ENCODE data around the gene HMGN2.

HMGN2 gene

DNA sequence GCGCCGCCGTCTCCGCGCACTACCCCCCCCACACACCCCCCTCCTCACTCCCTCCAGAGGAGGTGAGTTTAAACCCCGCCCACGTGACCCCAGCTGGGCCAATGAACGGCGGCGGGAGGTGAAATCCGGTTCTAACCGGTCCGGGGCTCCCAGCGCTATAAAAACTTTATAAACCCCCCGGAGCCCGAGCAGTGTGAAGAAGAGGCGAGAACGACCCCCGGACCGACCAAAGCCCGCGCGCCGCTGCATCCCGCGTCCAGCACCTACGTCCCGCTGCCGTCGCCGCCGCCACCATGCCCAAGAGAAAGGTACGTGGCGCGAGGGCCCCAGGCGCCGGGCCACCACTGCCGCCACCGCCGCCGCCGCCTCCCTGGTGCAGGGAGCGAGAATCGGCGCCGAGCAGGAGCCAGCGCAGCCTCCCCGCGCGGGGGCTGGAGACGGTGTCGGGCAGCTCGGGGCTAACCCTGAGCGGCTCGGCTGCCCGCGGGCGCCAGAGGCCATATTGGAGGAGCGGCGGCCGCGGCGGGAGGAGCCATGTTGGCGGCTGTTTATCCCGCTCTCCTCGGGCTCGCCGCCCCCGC, at the start of gene HMGN2:
Gene HMGN2 (plus strand): TSS at position 121 of the 581 bp plus-strand sequence. CDS start 173 bp downstream, at position 294.
- peak; percentile 82 for DNase-seq (ENCODE audit: low read depth)

- no peak for DNase-seq (ENCODE audit: low read depth)
Measured at GRCh38 chr1:26429721-26430120, 42.5 kb upstream of the HMGN2 start.

DNA sequence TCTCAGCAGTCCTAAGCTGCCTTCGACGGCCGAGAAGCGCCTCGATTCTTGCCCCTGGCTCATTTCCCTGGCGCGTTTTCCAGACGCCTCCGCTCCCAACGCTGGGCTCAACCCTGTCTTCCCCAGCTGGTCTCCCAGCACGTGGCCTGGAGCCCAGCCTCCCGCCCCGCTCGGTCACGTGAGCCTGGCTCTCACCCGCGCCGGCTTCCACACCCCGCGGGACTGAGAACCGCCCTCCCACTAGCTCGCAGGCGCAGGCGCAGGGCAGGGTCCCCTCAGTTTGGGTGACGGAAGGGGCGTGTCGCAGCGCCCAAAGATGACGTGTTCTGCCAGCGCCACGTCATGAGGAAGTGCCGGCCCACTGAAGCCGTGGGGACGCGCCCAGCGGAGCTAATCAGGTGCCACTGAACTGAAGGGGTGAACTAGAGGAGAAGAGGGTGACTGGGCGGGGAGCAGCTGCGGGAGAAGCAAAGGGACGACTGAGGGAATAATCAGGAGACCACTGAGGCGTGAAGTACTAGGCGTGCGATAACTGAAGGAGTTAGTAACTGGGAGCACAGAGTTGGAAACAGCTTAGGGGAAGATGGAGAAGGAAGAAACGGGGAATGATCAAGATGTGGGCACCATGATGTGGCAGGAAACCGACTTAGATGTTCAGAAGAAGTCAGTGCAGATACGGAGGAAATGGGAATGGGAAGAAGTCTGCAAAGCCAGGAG, 40.1 kb upstream of the HMGN2 start, which contains the start of gene DHDDS:
Gene DHDDS (plus strand): TSS at position 343 of the 717 bp plus-strand sequence. CDS start 625 bp downstream, outside the sequence.
- DNase-seq (ENCODE audit: low read depth), result peak; percentile 96

GRCh38 chr1:26432793-26433192, 39.4 kb upstream of the HMGN2 start:
- no peak for DNase-seq (ENCODE audit: low read depth)

- DNase-seq (ENCODE audit: low read depth), result no peak
Measured at GRCh38 chr1:26434161-26434752, 38.0 kb upstream of the HMGN2 start.

DNA sequence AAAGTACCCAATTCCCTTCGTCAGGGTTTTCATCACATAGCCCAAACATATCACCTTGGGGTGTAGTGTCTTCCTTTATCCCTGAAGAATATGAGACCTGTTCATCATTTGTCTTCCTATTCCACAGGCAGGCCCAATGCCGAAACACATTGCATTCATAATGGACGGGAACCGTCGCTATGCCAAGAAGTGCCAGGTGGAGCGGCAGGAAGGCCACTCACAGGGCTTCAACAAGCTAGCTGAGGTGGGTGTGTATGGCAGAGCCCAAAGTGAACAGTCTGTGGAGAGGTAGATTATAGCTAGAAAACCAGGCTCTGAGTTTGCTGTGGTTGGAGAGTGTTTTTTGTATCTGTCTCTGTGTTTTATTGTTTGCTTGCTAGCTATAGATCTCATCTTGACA, 34.2 kb upstream of the HMGN2 start:
- DNase-seq (ENCODE audit: low read depth), result no peak

GRCh38 chr1:26440259-26440658, 32.0 kb upstream of the HMGN2 start:
- DNase-seq (ENCODE audit: low read depth), result no peak

- no peak for DNase-seq (ENCODE audit: low read depth)
Measured at GRCh38 chr1:26449868-26450267, 22.4 kb upstream of the HMGN2 start.

DNA sequence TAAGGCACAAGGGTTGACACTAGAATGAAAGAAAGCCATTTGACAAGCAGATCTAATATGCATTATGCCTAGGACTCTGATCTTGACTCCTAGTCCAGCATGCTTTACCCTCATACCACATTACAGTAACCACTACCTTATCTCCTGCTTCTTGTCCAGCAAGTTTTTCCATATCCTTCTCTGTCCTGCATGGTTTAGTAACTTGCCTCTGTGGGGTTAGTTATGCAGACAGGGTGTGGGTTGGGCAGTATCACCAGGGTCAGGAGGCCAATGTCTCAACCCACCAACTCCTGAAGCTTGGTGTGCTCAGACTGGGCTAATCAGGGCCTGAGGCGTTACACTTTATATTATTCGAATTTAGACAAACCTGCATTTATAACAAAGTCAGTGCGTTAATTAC, 21.3 kb upstream of the HMGN2 start:
- no peak for DNase-seq (ENCODE audit: low read depth)

DNA sequence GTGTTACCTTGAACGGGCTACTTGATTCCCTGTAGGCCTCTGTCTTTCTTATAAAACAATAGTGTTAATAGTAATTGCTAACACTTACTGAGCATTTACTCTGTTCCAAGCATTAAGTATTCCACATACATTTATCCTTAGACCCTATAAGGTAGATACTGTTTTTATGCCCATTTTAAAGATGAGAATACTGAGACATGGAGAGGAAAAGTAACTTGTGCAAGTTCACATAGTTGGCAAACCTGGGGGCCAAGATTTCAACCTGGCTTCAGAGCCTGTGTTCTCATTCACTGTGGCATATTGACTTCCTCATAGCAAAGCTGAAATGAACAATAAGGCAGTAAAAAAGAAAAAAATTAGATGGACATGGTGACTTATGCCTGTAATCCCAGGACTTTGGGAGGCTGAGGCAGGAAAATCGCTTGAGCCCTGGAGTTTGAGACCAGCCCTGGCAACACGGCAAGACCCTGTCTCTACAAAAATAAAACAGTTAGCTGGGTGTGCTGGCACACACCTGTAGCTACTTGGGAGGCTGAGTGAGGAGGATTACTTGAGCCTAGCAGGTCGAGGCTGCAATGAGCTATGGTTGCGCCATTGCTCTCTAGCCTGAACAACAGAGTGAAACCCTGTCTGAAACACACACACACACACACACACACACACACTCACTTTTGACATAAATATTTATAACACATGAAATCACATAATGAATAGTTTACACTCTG, 19.6 kb upstream of the HMGN2 start:
- DNase-seq (ENCODE audit: low read depth), result no peak

GRCh38 chr1:26459148-26459547, 13.1 kb upstream of the HMGN2 start:
- DNase-seq (ENCODE audit: low read depth), result no peak

GRCh38 chr1:26459573-26460031, 12.6 kb upstream of the HMGN2 start:
- DNase-seq (ENCODE audit: low read depth), result no peak

- DNase-seq (ENCODE audit: low read depth), result no peak
Measured at GRCh38 chr1:26468911-26469310, 3.3 kb upstream of the HMGN2 start.

DNA sequence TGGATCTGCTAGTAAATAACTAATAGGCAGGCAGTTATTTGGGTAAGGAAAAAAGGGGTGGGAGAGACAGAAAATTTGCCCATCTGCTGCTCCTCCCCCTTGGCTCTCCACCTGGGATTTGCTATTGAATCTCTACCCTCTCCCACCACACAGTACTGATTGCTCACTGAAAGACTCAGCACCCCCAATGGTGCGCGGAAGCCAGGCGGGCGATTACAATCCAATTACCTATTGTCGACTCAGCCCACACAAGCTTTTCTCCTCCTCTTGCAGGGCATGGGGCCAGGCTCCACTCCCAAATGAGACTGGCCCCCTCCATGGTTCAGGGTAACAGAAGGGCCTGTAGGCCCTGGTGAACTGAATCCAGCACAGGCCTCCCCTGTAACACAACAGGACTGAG, 2.7 kb upstream of the HMGN2 start:
- DNase-seq (ENCODE audit: low read depth), result no peak

- no peak for DNase-seq (ENCODE audit: low read depth)
Measured at GRCh38 chr1:26470878-26471497, 1.3 kb upstream of the HMGN2 start.

- no peak for DNase-seq (ENCODE audit: low read depth)
Measured at GRCh38 chr1:26471498-26472319, 531 bp upstream of the HMGN2 start.

GRCh38 chr1:26472901-26473845, 933 bp downstream of the HMGN2 start:
- DNase-seq (ENCODE audit: low read depth), result peak; percentile 95

- no peak for DNase-seq (ENCODE audit: low read depth)
Measured at GRCh38 chr1:26474818-26475217, 2.6 kb downstream of the HMGN2 start.

GRCh38 chr1:26475989-26476388, 3.7 kb downstream of the HMGN2 start:
- no peak for DNase-seq (ENCODE audit: low read depth)

- no peak for DNase-seq (ENCODE audit: low read depth)
Measured at GRCh38 chr1:26476958-26477357, 4.7 kb downstream of the HMGN2 start.
